H1 (cell line): Measurements from ENCODE around the gene STOML2. TPM values are rescaled to one million over a fixed set of nuclear protein-coding genes. Genes with fewer than 3 reads are reported as not detected.

Source experiments
- BRCA1 ChIP-seq: IDR thresholded peaks from 2 replicates; pipeline ENCODE4 v1.6.1; 2012; ENCODE audit warnings: low read depth, low read length, improper control_type of control experiment
- CBX8 ChIP-seq: fragments of 300-800, 300-1000 bp; sonication (generic); IDR thresholded peaks from 2 replicates; pipeline ENCODE4 v1.7.1; 2016; ENCODE audit warnings: low read depth, low read length, borderline replicate concordance
- CHD1 ChIP-seq: IDR thresholded peaks from 2 replicates; pipeline ENCODE4 v1.6.1; 2012; ENCODE audit warnings: low read depth, low read length, improper control_type of control experiment
- CREB1 ChIP-seq: IDR thresholded peaks from 2 replicates; pipeline ENCODE4 v1.6.1; 2012; ENCODE audit warnings: inconsistent platforms
- EGR1 ChIP-seq: IDR thresholded peaks from 2 replicates; pipeline ENCODE4 v1.6.1; 2011; ENCODE audit warnings: low read depth, low read length, borderline replicate concordance
- FOSL1 ChIP-seq: IDR thresholded peaks from 2 replicates; pipeline ENCODE4 v1.6.1; 2011; ENCODE audit warnings: mild to moderate bottlenecking, low read depth, low read length, moderate library complexity; ENCODE audit not compliant: insufficient read depth
- HDAC2 ChIP-seq, 2 experiments: fragments of 300-600 bp in 1 of 2; sonication (generic) in 1 of 2; IDR thresholded peaks; 2 replicates each; pipeline ENCODE4 v1.6.1; 2011 to 2012; ENCODE audit warnings: low read depth in 2 of 2, low read length in 2 of 2, mild to moderate bottlenecking in 2 of 2, moderate library complexity in 2 of 2, borderline replicate concordance in 1 of 2, inconsistent platforms in 1 of 2
- HDAC6 ChIP-seq: IDR thresholded peaks from one replicate; pipeline ENCODE4 v1.7.1; 2012; ENCODE audit warnings: low read depth, mild to moderate bottlenecking, inconsistent platforms, low read length, moderate library complexity
- KDM1A ChIP-seq: fragments of 200-600, 300-600 bp; sonication (generic); IDR thresholded peaks from 2 replicates; pipeline ENCODE4 v1.7.1; 2016; ENCODE audit warnings: mild to moderate bottlenecking, low read length, borderline replicate concordance
- KDM5A ChIP-seq: fragments of 200-600 bp; IDR thresholded peaks from 2 replicates; pipeline ENCODE4 v1.7.1; 2012; ENCODE audit warnings: mild to moderate bottlenecking, low read length, inconsistent platforms, mixed read lengths
- MAFK ChIP-seq: IDR thresholded peaks from 2 replicates; pipeline ENCODE4 v1.6.1; 2012; ENCODE audit warnings: low read depth, mild to moderate bottlenecking, improper control_type of control experiment, low read length
- NRF1 ChIP-seq: IDR thresholded peaks from 2 replicates; pipeline ENCODE4 v1.6.1; 2011; ENCODE audit warnings: mild to moderate bottlenecking, low read depth, low read length, improper control_type of control experiment
- RFX5 ChIP-seq: IDR thresholded peaks from 2 replicates; pipeline ENCODE4 v1.6.1; 2011; ENCODE audit warnings: low read depth, low read length, improper control_type of control experiment, borderline replicate concordance
- SAP30 ChIP-seq: fragments of 300-600 bp; sonication (generic); IDR thresholded peaks from 2 replicates; pipeline ENCODE4 v1.7.1; 2012; ENCODE audit warnings: low read length, moderate library complexity, mild to moderate bottlenecking, inconsistent platforms; ENCODE audit not compliant: insufficient read depth, insufficient replicate concordance
- SIN3A ChIP-seq, 2 experiments: IDR thresholded peaks in 1 of 2; conservative IDR thresholded peaks in 1 of 2; 2 replicates each; pipeline ENCODE4 v1.6.1; 2011 to 2012; ENCODE audit warnings: low read length in 2 of 2, improper control_type of control experiment in 1 of 2, low read depth in 1 of 2, mild to moderate bottlenecking in 1 of 2
- TAF7 ChIP-seq: optimal IDR thresholded peaks from 2 replicates; pipeline ENCODE3; 2011; ENCODE audit warnings: low read depth, mild to moderate bottlenecking, inconsistent platforms, low read length, moderate library complexity, borderline replicate concordance
- TCF12 ChIP-seq: IDR thresholded peaks from 2 replicates; pipeline ENCODE4 v1.6.1; 2011; ENCODE audit warnings: low read depth, mild to moderate bottlenecking, low read length
- polyA plus RNA-seq, 7 experiments: library from polyadenylated mRNA; depleted of rRNA in 3 of 7; stranded (reverse) in 5 of 7; unstranded in 2 of 7; fragments of >200 nt in 5 of 7; fragments of 200-250 nt in 2 of 7; gene quantifications; 1 replicate in 5 of 7; 2 replicates in 1 of 7; 4 replicates in 1 of 7; pipeline versions ENCODE4 v1.2.1 to v1.2.3, GENCODE V29; 2011 to 2013; ENCODE audit warnings: missing spikeins in 2 of 7, mixed read lengths in 2 of 7
- total RNA-seq: library from RNA; stranded (reverse); fragmentation: NEBNext Ultra II Directional; extraction: Animal tissue kit (Norgen Biotek cat#: 25700); gene quantifications from 2 replicates; pipeline ENCODE4 v1.2.1, GENCODE V29; 2021
- TF ChIP-seq, protein P1 (sequence below): IDR thresholded peaks from 2 replicates; pipeline ENCODE4 v1.6.1; 2012; ENCODE audit warnings: low read length, inconsistent platforms
- TF ChIP-seq, protein P2 (sequence below), 3 experiments: IDR thresholded peaks; 1 replicate in 2 of 3; 2 replicates in 1 of 3; pipeline versions ENCODE4 v1.5.1 to v1.6.1; 2011; ENCODE audit warnings: low read length in 3 of 3, mild to moderate bottlenecking in 3 of 3, inconsistent platforms in 2 of 3, low read depth in 1 of 3, moderate library complexity in 1 of 3; ENCODE audit not compliant: insufficient read depth in 1 of 3; ENCODE audit errors: control extremely low read depth in 1 of 3

Gene STOML2
- total and polyA plus RNA-seq, 2 of the 8 experiments (the other 6 are each of a cell fraction or from before 2014, with no cell fraction given), result 203 to 256 TPM

DNA sequence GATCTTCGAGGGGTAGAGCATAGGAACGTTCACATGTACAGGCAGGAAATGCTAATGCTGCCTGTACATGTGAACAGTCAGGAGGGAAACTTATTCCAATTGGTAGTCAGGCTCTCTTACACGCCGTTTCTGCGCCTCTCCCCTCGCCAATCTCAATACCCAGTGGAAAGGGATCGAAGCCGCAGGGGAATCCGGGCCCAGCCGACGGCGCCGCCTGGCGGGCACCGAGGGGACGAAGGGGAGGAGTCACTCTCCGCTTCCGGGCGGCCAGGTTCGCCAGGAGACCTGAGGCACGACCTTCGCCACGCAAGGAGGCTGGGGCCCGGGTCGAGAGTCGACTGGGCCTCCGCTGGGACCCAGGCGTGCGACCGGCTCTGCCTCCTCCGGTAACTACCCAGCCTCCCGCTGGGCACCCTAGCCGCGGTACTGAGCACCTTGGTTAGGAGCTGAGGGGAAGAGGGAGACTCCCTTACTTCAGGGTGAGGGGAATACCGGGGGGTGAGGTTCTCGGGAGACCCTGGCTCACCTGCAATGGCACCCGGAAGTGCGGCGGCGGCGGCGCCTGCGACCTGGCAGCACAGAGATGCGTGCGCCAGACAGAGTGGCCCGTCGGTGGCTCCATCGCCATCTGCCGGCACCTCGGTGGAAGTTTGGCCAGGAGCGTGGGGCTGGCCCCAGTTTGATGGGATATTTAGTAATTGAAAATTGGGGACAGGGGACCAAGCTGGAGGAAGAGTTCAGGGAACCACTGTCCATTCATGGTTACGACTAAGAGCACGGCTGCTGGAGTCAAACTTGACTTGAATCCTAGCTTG is 6.7 kb downstream of the STOML2 start, which contains the start of gene PIGO (continued):
- no peak for TF ChIP-seq BRCA1
- TF ChIP-seq HDAC6, result no peak
- TF ChIP-seq CREB1, result peak; percentile 81
- no peak for TF ChIP-seq TCF12
- TF ChIP-seq KDM5A, result 0 out of 2 replicates have a peak, but pooled peaks have one; percentile 40
- no peak for TF ChIP-seq FOSL1
- TF ChIP-seq KDM1A, result no peak
- no peak for TF ChIP-seq RFX5
- no peak for TF ChIP-seq CHD1
- TF ChIP-seq, protein P1, sequence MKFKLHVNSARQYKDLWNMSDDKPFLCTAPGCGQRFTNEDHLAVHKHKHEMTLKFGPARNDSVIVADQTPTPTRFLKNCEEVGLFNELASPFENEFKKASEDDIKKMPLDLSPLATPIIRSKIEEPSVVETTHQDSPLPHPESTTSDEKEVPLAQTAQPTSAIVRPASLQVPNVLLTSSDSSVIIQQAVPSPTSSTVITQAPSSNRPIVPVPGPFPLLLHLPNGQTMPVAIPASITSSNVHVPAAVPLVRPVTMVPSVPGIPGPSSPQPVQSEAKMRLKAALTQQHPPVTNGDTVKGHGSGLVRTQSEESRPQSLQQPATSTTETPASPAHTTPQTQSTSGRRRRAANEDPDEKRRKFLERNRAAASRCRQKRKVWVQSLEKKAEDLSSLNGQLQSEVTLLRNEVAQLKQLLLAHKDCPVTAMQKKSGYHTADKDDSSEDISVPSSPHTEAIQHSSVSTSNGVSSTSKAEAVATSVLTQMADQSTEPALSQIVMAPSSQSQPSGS, result peak; percentile 59; the same call in 1 of the 2 replicates
- no peak for TF ChIP-seq NRF1
- no peak for TF ChIP-seq CBX8
- peak in 1 of 2 experiments; percentile 94; a peak in 2 of 4 replicates for TF ChIP-seq SIN3A (conservative IDR thresholded peaks at IDR 0.05 in 1 of 2, IDR thresholded peaks at IDR 0.05 in 1 of 2; ENCODE audit: low read depth in 1 of 2, low read length in 2 of 2)
- TF ChIP-seq HDAC2 (IDR thresholded peaks at IDR 0.05; ENCODE audit: borderline replicate concordance in 1 of 2, low read depth in 2 of 2, low read length in 2 of 2), result peak in 1 of 2 experiments; percentile 71; a peak in 1 of 4 replicates
- TF ChIP-seq, protein P2, sequence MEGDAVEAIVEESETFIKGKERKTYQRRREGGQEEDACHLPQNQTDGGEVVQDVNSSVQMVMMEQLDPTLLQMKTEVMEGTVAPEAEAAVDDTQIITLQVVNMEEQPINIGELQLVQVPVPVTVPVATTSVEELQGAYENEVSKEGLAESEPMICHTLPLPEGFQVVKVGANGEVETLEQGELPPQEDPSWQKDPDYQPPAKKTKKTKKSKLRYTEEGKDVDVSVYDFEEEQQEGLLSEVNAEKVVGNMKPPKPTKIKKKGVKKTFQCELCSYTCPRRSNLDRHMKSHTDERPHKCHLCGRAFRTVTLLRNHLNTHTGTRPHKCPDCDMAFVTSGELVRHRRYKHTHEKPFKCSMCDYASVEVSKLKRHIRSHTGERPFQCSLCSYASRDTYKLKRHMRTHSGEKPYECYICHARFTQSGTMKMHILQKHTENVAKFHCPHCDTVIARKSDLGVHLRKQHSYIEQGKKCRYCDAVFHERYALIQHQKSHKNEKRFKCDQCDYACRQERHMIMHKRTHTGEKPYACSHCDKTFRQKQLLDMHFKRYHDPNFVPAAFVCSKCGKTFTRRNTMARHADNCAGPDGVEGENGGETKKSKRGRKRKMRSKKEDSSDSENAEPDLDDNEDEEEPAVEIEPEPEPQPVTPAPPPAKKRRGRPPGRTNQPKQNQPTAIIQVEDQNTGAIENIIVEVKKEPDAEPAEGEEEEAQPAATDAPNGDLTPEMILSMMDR (IDR thresholded peaks at IDR 0.05; ENCODE audit: control extremely low read depth in 1 of 3, insufficient read depth in 1 of 3, low read depth in 1 of 3, low read length in 3 of 3), result peak; percentile 88 to 96 (median 93)
- peak; percentile 92 for TF ChIP-seq TAF7
- TF ChIP-seq EGR1, result 0 out of 2 replicates have a peak, but pooled peaks have one; percentile 18
- no peak for TF ChIP-seq MAFK
- no peak for TF ChIP-seq SAP30
